HG02852 (cell line): ENCODE measurements around the gene NDUFV2.

Experiments used
- ATAC-seq: cut with Tn5 transposase; IDR thresholded peaks from one replicate; pipeline ENCODE4 v1.9.1; 2021; ENCODE audit warnings: mild to moderate bottlenecking, moderate library complexity; ENCODE audit not compliant: unreplicated experiment

NDUFV2 gene

GRCh38 chr18:9102508-9103375 is at the start of gene NDUFV2:
Gene NDUFV2, plus strand, starts transcription at chr18:9102699. Its CDS starts 45 bp downstream, at chr18:9102744.
- peak; percentile 92 for ATAC-seq

GRCh38 chr18:9053814-9054213 is 48.7 kb upstream of the NDUFV2 start:
- no peak for ATAC-seq

GRCh38 chr18:9055185-9055584 is 47.3 kb upstream of the NDUFV2 start:
- ATAC-seq, result no peak

- no peak for ATAC-seq
Measured at GRCh38 chr18:9055626-9056025, 46.9 kb upstream of the NDUFV2 start.

- no peak for ATAC-seq
Measured at GRCh38 chr18:9057646-9058045, 44.9 kb upstream of the NDUFV2 start.

GRCh38 chr18:9058406-9058805 is 44.1 kb upstream of the NDUFV2 start:
- no peak for ATAC-seq

- no peak for ATAC-seq
Measured at GRCh38 chr18:9062418-9062751, 40.1 kb upstream of the NDUFV2 start.

- no peak for ATAC-seq
Measured at GRCh38 chr18:9065864-9066263, 36.6 kb upstream of the NDUFV2 start.

GRCh38 chr18:9066358-9066757 is 36.1 kb upstream of the NDUFV2 start:
- ATAC-seq, result peak; percentile 37

GRCh38 chr18:9066817-9067306 is 35.6 kb upstream of the NDUFV2 start:
- ATAC-seq, result peak; percentile 64

- ATAC-seq, result no peak
Measured at GRCh38 chr18:9067823-9068222, 34.7 kb upstream of the NDUFV2 start.

GRCh38 chr18:9068346-9068745 is 34.2 kb upstream of the NDUFV2 start:
- no peak for ATAC-seq

GRCh38 chr18:9069601-9070000 is 32.9 kb upstream of the NDUFV2 start:
- ATAC-seq, result no peak

GRCh38 chr18:9070212-9070611 is 32.3 kb upstream of the NDUFV2 start:
- ATAC-seq, result no peak

GRCh38 chr18:9079818-9080528 is 22.5 kb upstream of the NDUFV2 start:
- no peak for ATAC-seq

GRCh38 chr18:9081940-9082339 is 20.6 kb upstream of the NDUFV2 start:
- ATAC-seq, result no peak

- ATAC-seq, result peak; percentile 90
Measured at GRCh38 chr18:9082711-9083510, 19.6 kb upstream of the NDUFV2 start.

- ATAC-seq, result no peak
Measured at GRCh38 chr18:9086015-9086414, 16.5 kb upstream of the NDUFV2 start.

GRCh38 chr18:9086624-9087023 is 15.9 kb upstream of the NDUFV2 start:
- no peak for ATAC-seq

- ATAC-seq, result no peak
Measured at GRCh38 chr18:9087144-9087543, 15.4 kb upstream of the NDUFV2 start.

GRCh38 chr18:9088252-9088651 is 14.2 kb upstream of the NDUFV2 start:
- ATAC-seq, result no peak
